SK-N-MC (cell line): ENCODE results near the gene SEPTIN2.
A peak's percentile ranks its signal among the peaks of the same experiment; 100 is the strongest.

Source experiments
- EZH2 ChIP-seq: fragments of 200-600 bp; sonication (generic); IDR thresholded peaks from one replicate; pipeline ENCODE4 v1.6.1; 2017; ENCODE audit warnings: antibody characterized with exemption
- POLR2AphosphoS5 ChIP-seq: IDR thresholded peaks from 2 replicates; pipeline ENCODE4 v1.6.1; 2012; ENCODE audit warnings: mild to moderate bottlenecking, low read depth, low read length, borderline replicate concordance

DNA sequence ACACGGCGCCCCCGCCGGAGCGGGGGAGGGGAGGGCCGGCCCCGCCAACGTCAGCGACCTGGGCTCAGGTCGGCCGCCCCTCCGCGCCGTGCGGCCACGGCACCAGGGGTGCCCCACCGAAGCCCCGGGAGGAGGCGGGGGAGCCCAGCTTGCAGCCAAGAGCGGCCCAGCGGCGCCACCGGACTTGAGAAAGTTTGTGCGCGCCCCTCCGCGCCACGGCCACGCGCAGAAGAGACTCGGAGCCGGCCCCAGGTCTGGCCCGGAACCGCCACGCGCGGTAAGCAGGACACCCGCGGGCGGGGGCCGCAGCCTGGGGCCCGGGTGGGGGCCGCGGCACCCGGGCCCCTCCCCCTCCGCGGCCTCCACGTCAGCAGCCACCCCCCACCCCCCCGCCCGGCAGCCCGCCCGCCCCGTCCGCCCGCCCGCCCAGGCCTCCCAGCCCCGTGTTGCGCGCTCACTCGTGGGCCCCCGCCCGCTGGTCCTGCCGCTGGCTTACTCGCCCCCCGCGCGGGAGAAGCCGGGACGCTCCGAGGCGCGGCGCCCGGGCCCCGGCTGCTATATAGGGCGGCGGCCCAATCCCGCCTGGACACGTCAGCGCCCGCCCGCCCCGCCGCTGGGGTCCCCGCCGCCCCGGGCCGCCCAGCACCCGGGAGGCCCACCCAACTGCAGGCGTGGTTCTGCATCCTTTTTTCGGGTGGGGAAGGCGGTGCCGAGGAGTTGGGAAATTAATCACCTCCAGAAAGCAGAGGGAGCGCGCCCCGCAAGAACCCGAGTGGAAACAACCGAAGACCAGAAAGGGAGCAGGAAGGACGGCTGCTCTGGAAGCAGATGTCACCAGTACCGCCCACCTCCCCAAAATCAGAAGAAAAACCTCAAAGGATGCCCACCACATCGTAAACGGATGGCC, 43.2 kb upstream of the SEPTIN2 start:
- TF ChIP-seq EZH2 (no peak), POLR2AphosphoS5 (peak; percentile 57; the same call in 1 of the 2 replicates)
